Neural cell (in vitro differentiated cells): ENCODE measurements around the gene HOGA1.

Experiments used
- TF ChIP-seq, protein P1 (sequence below): IDR thresholded peaks from 2 replicates; pipeline ENCODE4 v1.6.1; 2012; ENCODE audit warnings: borderline replicate concordance
- TF ChIP-seq, protein P2 (sequence below): fragments of 450-650 bp; IDR thresholded peaks from 2 replicates; pipeline ENCODE4 v1.5.1; 2014; ENCODE audit warnings: antibody characterized with exemption, mild to moderate bottlenecking, moderate library complexity; ENCODE audit not compliant: poor library complexity, severe bottlenecking

DNA sequence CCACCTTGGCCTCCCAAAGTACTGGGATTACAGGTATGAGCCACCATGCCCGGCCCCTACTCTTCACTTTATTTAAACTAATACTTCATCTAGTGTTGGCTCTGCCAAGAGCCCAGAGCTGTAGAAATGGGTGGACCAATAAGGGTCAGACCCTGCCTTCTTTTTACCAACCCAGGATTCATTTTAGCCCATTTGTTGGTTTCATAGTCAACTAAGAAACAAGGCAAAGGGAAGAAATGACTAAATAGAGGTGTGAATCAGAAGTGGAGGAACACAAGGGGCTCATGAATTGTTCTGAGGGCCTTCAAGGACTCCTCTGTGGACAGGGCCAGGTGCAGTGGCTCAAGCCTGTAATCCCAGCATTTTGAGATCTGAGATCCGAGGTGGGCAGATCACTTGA is 10.5 kb upstream of the HOGA1 start:
- TF ChIP-seq, protein P1, sequence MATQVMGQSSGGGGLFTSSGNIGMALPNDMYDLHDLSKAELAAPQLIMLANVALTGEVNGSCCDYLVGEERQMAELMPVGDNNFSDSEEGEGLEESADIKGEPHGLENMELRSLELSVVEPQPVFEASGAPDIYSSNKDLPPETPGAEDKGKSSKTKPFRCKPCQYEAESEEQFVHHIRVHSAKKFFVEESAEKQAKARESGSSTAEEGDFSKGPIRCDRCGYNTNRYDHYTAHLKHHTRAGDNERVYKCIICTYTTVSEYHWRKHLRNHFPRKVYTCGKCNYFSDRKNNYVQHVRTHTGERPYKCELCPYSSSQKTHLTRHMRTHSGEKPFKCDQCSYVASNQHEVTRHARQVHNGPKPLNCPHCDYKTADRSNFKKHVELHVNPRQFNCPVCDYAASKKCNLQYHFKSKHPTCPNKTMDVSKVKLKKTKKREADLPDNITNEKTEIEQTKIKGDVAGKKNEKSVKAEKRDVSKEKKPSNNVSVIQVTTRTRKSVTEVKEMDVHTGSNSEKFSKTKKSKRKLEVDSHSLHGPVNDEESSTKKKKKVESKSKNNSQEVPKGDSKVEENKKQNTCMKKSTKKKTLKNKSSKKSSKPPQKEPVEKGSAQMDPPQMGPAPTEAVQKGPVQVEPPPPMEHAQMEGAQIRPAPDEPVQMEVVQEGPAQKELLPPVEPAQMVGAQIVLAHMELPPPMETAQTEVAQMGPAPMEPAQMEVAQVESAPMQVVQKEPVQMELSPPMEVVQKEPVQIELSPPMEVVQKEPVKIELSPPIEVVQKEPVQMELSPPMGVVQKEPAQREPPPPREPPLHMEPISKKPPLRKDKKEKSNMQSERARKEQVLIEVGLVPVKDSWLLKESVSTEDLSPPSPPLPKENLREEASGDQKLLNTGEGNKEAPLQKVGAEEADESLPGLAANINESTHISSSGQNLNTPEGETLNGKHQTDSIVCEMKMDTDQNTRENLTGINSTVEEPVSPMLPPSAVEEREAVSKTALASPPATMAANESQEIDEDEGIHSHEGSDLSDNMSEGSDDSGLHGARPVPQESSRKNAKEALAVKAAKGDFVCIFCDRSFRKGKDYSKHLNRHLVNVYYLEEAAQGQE: no peak
- TF ChIP-seq, protein P2, sequence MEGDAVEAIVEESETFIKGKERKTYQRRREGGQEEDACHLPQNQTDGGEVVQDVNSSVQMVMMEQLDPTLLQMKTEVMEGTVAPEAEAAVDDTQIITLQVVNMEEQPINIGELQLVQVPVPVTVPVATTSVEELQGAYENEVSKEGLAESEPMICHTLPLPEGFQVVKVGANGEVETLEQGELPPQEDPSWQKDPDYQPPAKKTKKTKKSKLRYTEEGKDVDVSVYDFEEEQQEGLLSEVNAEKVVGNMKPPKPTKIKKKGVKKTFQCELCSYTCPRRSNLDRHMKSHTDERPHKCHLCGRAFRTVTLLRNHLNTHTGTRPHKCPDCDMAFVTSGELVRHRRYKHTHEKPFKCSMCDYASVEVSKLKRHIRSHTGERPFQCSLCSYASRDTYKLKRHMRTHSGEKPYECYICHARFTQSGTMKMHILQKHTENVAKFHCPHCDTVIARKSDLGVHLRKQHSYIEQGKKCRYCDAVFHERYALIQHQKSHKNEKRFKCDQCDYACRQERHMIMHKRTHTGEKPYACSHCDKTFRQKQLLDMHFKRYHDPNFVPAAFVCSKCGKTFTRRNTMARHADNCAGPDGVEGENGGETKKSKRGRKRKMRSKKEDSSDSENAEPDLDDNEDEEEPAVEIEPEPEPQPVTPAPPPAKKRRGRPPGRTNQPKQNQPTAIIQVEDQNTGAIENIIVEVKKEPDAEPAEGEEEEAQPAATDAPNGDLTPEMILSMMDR: no peak
